Measurements from ENCODE around the gene ZNRF3. TPM values are rescaled to one million over a fixed set of nuclear protein-coding genes. Genes with fewer than 3 reads are reported as not detected.

The ZNRF3 gene
- total RNA-seq, 1 donor from 2014 or later: 4.1 TPM

GRCh38 chr22:28962042-28962554 lies 78.7 kb downstream of the ZNRF3 start:
- H3K9me3 Mint-ChIP-seq: peaks cover 20% of the 10 kb centered on the region
- peaks cover 2% of the 10 kb centered on the region for H3K27me3 Mint-ChIP-seq (ENCODE audit: insufficient read depth, low read depth)

GRCh38 chr22:28963362-28963761 lies 80.0 kb downstream of the ZNRF3 start:
- Histone ChIP-seq H3K9ac (no peak overlapping the region), H3K4me1 (peaks cover 11% of the 10 kb centered on the region), H4K20me1 (ENCODE audit: low read depth) (peaks cover 46% of the 10 kb centered on the region), H3K27me3 (no peaks in the 10 kb centered on the region), H3K36me3 (no peaks in the 10 kb centered on the region), H3K79me2 (ENCODE audit: low read depth) (peaks cover 48% of the 10 kb centered on the region), H3F3A (ENCODE audit: low read depth) (no peaks in the 10 kb centered on the region), H3K4me2 (no peak overlapping the region), H3K27ac (no peak overlapping the region), H2AFZ (replicated peaks) (no peak overlapping the region), H3K9me3 (ENCODE audit: low read depth) (no peaks in the 10 kb centered on the region), H3K4me3 (no peak overlapping the region)
- Mint-ChIP-seq H3K27ac (no peak overlapping the region), H3K9me3 (peaks cover 20% of the 10 kb centered on the region), H3K27me3 (ENCODE audit: insufficient read depth, low read depth) (peaks cover 2% of the 10 kb centered on the region), H3K4me1 (peaks cover 67% of the 10 kb centered on the region), H3K4me3 (no peak overlapping the region), H3K36me3 (peaks cover 67% of the 10 kb centered on the region)
- no peak for DNase-seq (ENCODE audit: low spot score)
- TF ChIP-seq EZH2phosphoT487 (IDR thresholded peaks at IDR 0.05) (no peak), CTCF (IDR thresholded peaks at IDR 0.05) (no peak), EZH2 (IDR thresholded peaks at IDR 0.05) (no peak)

More at GRCh38 chr22:28962042-28962554, 78.7 kb downstream of the ZNRF3 start:
- Histone ChIP-seq H3K9ac (no peak overlapping the region), H3K36me3 (no peaks in the 10 kb centered on the region), H3K27ac (no peak overlapping the region), H4K20me1 (ENCODE audit: low read depth) (peaks cover 47% of the 10 kb centered on the region), H3K27me3 (no peaks in the 10 kb centered on the region), H3K4me2 (no peak overlapping the region), H3K9me3 (ENCODE audit: low read depth) (no peaks in the 10 kb centered on the region), H3F3A (ENCODE audit: low read depth) (no peaks in the 10 kb centered on the region), H3K4me3 (no peak overlapping the region), H2AFZ (replicated peaks) (no peak overlapping the region), H3K79me2 (ENCODE audit: low read depth) (peaks cover 59% of the 10 kb centered on the region), H3K4me1 (peaks cover 11% of the 10 kb centered on the region)
- no peak for DNase-seq (ENCODE audit: low spot score)
- TF ChIP-seq CTCF (IDR thresholded peaks at IDR 0.05) (no peak), EZH2phosphoT487 (IDR thresholded peaks at IDR 0.05) (no peak), EZH2 (IDR thresholded peaks at IDR 0.05) (no peak)
- peaks cover 73% of the 10 kb centered on the region for H3K4me1 Mint-ChIP-seq
- H3K4me3 Mint-ChIP-seq: no peak overlapping the region
- peaks cover 66% of the 10 kb centered on the region for H3K36me3 Mint-ChIP-seq
- peak overlapping the region; percentile 58 for H3K27ac Mint-ChIP-seq

GRCh38 chr22:28967163-28967665 lies 83.8 kb downstream of the ZNRF3 start:
- Mint-ChIP-seq H3K27me3 (ENCODE audit: insufficient read depth, low read depth) (no peaks in the 10 kb centered on the region), H3K4me1 (peaks cover 55% of the 10 kb centered on the region), H3K27ac (no peak overlapping the region), H3K4me3 (no peak overlapping the region), H3K36me3 (peaks cover 63% of the 10 kb centered on the region), H3K9me3 (peaks cover 21% of the 10 kb centered on the region)
- peaks cover 43% of the 10 kb centered on the region for H3K79me2 ChIP-seq (ENCODE audit: low read depth)
- no peaks in the 10 kb centered on the region for H3K36me3 ChIP-seq
- no peak overlapping the region for H3K9ac ChIP-seq
- DNase-seq (ENCODE audit: low spot score): no peak
- no peak overlapping the region for H2AFZ ChIP-seq (replicated peaks)
- peaks cover 13% of the 10 kb centered on the region for H3K4me1 ChIP-seq
- peaks cover 55% of the 10 kb centered on the region for H4K20me1 ChIP-seq (ENCODE audit: low read depth)
- H3K9me3 ChIP-seq (ENCODE audit: low read depth): no peaks in the 10 kb centered on the region
- H3K27ac ChIP-seq: no peak overlapping the region
- no peak overlapping the region for H3K4me3 ChIP-seq
- no peak overlapping the region for H3K4me2 ChIP-seq
- H3F3A ChIP-seq (ENCODE audit: low read depth): peaks cover 8% of the 10 kb centered on the region
- H3K27me3 ChIP-seq: no peaks in the 10 kb centered on the region
- TF ChIP-seq CTCF (IDR thresholded peaks at IDR 0.05): no peak
- TF ChIP-seq EZH2phosphoT487 (IDR thresholded peaks at IDR 0.05): no peak
- no peak for TF ChIP-seq EZH2 (IDR thresholded peaks at IDR 0.05)
